KMS-11 (cell line): Measurements from ENCODE around the gene KRTAP4-1.

Experiments
- H2AFZ ChIP-seq: fragments of 200-600 bp; sonication (generic); 2 replicates; pipeline ENCODE4 v1.6.1; 2016; ENCODE audit warnings: antibody characterized with exemption, mixed run types, low read depth
- H3K27ac ChIP-seq: fragments of 200-600 bp; sonication (generic); 2 replicates; pipeline ENCODE4 v1.6.1; 2016; ENCODE audit warnings: mild to moderate bottlenecking, mixed run types
- H3K27me3 ChIP-seq: fragments of 200-600 bp; sonication (generic); 2 replicates; pipeline ENCODE4 v1.6.1; 2017; ENCODE audit warnings: mild to moderate bottlenecking, low read depth, mixed run types, moderate library complexity; ENCODE audit not compliant: insufficient read depth
- H3K36me3 ChIP-seq: fragments of 200-600 bp; sonication (generic); 2 replicates; pipeline ENCODE4 v1.6.1; 2017; ENCODE audit warnings: mild to moderate bottlenecking, mixed run types; ENCODE audit not compliant: insufficient read depth
- H3K4me1 ChIP-seq: fragments of 200-600 bp; sonication (generic); 2 replicates; pipeline ENCODE4 v1.6.1; 2016; ENCODE audit warnings: mild to moderate bottlenecking, low read depth, mixed run types; ENCODE audit not compliant: poor library complexity, severe bottlenecking
- H3K4me2 ChIP-seq: fragments of 200-600 bp; sonication (generic); 2 replicates; pipeline ENCODE4 v1.7.0; 2016; ENCODE audit warnings: mild to moderate bottlenecking, mixed run types
- H3K4me3 ChIP-seq: fragments of 200-600 bp; sonication (generic); IDR thresholded peaks from 2 replicates; pipeline ENCODE4 v1.6.1; 2017; ENCODE audit warnings: low read depth, low read length, mixed read lengths; ENCODE audit not compliant: insufficient read depth
- H3K79me2 ChIP-seq: fragments of 200-600 bp; sonication (generic); 2 replicates; pipeline ENCODE4 v1.6.1; 2016; ENCODE audit warnings: low read depth, mixed run types; ENCODE audit not compliant: insufficient read depth
- H3K9ac ChIP-seq: fragments of 200-600 bp; sonication (generic); 2 replicates; pipeline ENCODE4 v1.6.1; 2016; ENCODE audit warnings: mild to moderate bottlenecking, mixed run types
- H4K20me1 ChIP-seq: fragments of 200-600 bp; sonication (generic); 2 replicates; pipeline ENCODE4 v1.6.1; 2016; ENCODE audit warnings: mild to moderate bottlenecking, mixed run types; ENCODE audit not compliant: insufficient read depth
- TF ChIP-seq, protein P1 (sequence below): fragments of 200-600 bp; sonication (generic); conservative IDR thresholded peaks from 2 replicates; pipeline ENCODE4 v1.6.1; 2017; ENCODE audit warnings: low read depth, mild to moderate bottlenecking, antibody characterized with exemption, low read length, moderate library complexity, mixed read lengths

KRTAP4-1 gene

DNA sequence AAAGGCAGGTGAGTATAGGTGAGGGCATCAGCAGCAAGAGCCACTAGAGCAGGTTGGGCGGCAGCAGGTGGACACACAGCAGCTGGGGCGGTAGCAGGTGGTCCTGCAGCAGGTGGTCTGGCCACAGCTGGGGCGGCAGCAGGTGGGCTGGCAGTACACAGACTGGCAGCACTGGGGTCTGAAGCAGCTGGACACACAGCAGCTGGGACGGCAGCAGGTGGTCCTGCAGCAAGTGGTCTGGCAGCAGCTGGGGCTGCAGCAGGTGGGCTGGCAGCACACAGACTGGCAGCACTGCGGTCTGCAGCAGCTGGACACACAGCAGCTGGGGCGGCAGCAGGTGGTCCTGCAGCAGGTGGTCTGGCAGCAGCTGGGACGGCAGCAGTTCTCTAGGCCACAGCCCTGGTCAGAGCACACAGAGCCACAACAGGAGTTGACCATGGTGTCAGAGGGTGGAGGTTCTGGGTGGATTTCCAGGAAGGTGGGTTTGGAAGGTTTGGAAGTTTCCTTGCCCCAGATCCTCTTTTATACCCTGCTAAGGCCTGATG is 6.9 kb downstream of the KRTAP4-1 start, which contains the start of gene KRTAP4-2:
Gene KRTAP4-2 (minus strand): TSS at position 495 of the 545 bp plus-strand sequence. CDS start 57 bp downstream, at position 438.
- Histone ChIP-seq H3K4me1 (peaks cover 10% of the 10 kb centered on the region), H3K27me3 (no peaks in the 10 kb centered on the region), H3K4me3 (no peak within 1 kb of the TSS), H3K79me2 (no peaks in the 10 kb centered on the region), H3K36me3 (no peaks in the 10 kb centered on the region), H3K9ac (no peak within 1 kb of the TSS), H3K4me2 (no peak within 1 kb of the TSS), H4K20me1 (no peaks in the 10 kb centered on the region), H2AFZ (no peak within 1 kb of the TSS), H3K27ac (no peak within 1 kb of the TSS)
- TF ChIP-seq, protein P1, sequence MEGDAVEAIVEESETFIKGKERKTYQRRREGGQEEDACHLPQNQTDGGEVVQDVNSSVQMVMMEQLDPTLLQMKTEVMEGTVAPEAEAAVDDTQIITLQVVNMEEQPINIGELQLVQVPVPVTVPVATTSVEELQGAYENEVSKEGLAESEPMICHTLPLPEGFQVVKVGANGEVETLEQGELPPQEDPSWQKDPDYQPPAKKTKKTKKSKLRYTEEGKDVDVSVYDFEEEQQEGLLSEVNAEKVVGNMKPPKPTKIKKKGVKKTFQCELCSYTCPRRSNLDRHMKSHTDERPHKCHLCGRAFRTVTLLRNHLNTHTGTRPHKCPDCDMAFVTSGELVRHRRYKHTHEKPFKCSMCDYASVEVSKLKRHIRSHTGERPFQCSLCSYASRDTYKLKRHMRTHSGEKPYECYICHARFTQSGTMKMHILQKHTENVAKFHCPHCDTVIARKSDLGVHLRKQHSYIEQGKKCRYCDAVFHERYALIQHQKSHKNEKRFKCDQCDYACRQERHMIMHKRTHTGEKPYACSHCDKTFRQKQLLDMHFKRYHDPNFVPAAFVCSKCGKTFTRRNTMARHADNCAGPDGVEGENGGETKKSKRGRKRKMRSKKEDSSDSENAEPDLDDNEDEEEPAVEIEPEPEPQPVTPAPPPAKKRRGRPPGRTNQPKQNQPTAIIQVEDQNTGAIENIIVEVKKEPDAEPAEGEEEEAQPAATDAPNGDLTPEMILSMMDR = no peak

GRCh38 chr17:41176744-41177387 is 7.8 kb downstream of the KRTAP4-1 start:
- TF ChIP-seq, protein P1 = no peak
- Histone ChIP-seq H3K4me2 (no peak overlapping the region), H2AFZ (no peak overlapping the region)

DNA sequence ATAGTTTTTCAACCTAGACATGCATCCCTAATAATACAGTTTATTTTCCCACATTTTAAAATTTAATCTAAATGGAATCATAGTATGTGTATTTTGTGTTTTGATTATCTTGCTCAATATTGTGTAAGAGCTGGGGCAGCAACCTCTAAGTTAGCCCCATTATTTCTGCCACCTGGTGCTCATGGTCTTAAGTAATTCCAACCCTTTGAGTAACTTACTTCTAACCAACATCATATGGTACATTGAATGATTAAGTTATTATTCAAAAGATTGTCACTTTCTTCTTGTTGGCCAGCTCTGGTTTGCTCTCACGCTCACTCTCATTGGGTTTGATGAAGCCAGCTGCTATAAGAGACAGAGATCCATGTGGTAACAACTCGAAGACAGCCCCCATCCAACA is 12.8 kb downstream of the KRTAP4-1 start:
- no peak overlapping the region for H3K9ac ChIP-seq

More at GRCh38 chr17:41176744-41177387, 7.8 kb downstream of the KRTAP4-1 start:
- Histone ChIP-seq H3K27me3 (no peaks in the 10 kb centered on the region), H3K4me3 (no peak overlapping the region), H3K9ac (no peak overlapping the region), H3K27ac (no peak overlapping the region), H3K36me3 (no peaks in the 10 kb centered on the region), H3K79me2 (no peaks in the 10 kb centered on the region), H3K4me1 (peaks cover 10% of the 10 kb centered on the region), H4K20me1 (no peaks in the 10 kb centered on the region)

GRCh38 chr17:41168121-41168520 is 16.6 kb downstream of the KRTAP4-1 start, which contains the start of gene KRTAP4-3:
Gene KRTAP4-3, minus strand, starts transcription at chr17:41168221. Its CDS starts 49 bp downstream, at chr17:41168172.
- H3K27ac ChIP-seq = no peak within 1 kb of the TSS
- no peaks in the 10 kb centered on the region for H3K4me1 ChIP-seq
- no peaks in the 10 kb centered on the region for H4K20me1 ChIP-seq
- TF ChIP-seq, protein P1 = no peak
- no peaks in the 10 kb centered on the region for H3K36me3 ChIP-seq
- no peaks in the 10 kb centered on the region for H3K79me2 ChIP-seq
- no peak within 1 kb of the TSS for H3K4me3 ChIP-seq
- H3K4me2 ChIP-seq = no peak within 1 kb of the TSS
- no peaks in the 10 kb centered on the region for H3K27me3 ChIP-seq
- no peak within 1 kb of the TSS for H2AFZ ChIP-seq
- no peak within 1 kb of the TSS for H3K9ac ChIP-seq

More for the DNA sequence above, 12.8 kb downstream of the KRTAP4-1 start:
- no peak overlapping the region for H3K27ac ChIP-seq
- H3K79me2 ChIP-seq = no peaks in the 10 kb centered on the region
- no peak overlapping the region for H3K4me2 ChIP-seq
- H3K4me3 ChIP-seq = no peak overlapping the region
- no peaks in the 10 kb centered on the region for H3K36me3 ChIP-seq
- TF ChIP-seq, protein P1 = no peak
- H2AFZ ChIP-seq = no peak overlapping the region
- H4K20me1 ChIP-seq = no peaks in the 10 kb centered on the region
- peaks cover 7% of the 10 kb centered on the region for H3K4me1 ChIP-seq
- no peaks in the 10 kb centered on the region for H3K27me3 ChIP-seq
